Calu3 (cell line): Measurements from ENCODE around the gene ZBTB47. TPM values are rescaled to one million over a fixed set of nuclear protein-coding genes. Genes with fewer than 3 reads are reported as not detected.

Experiments
- BruUV-seq: library from RNA; stranded (reverse); fragments of 400-500 nt; replicated peaks from 2 replicates; lab custom pipeline; 2021; lab: Mats Ljungman, UMichigan
- CTCF ChIA-PET: fragments of 300-600 bp; sonication (Branson Sonifier 250); formaldehyde crosslinking; loops from one replicate; lab custom pipeline; 2022; ENCODE audit warnings: antibody characterized with exemption; lab: Charles Lee
- DNase-seq: peaks from one replicate; pipeline ENCODE4 v3.0.0; 2022
- H3K27ac Mint-ChIP-seq: one replicate; pipeline ENCODE4 v1.8.0; 2022; ENCODE audit warnings: mixed read lengths; ENCODE audit not compliant: unreplicated experiment
- H3K27me3 Mint-ChIP-seq: one replicate; pipeline ENCODE4 v1.8.0; 2022; ENCODE audit warnings: mixed read lengths; ENCODE audit not compliant: unreplicated experiment
- H3K36me3 Mint-ChIP-seq: one replicate; pipeline ENCODE4 v1.8.0; 2022; ENCODE audit warnings: mild to moderate bottlenecking, moderate library complexity, mixed read lengths; ENCODE audit not compliant: insufficient read depth, unreplicated experiment
- H3K4me1 Mint-ChIP-seq: one replicate; pipeline ENCODE4 v1.8.0; 2022; ENCODE audit warnings: mild to moderate bottlenecking, low read depth, mixed read lengths; ENCODE audit not compliant: unreplicated experiment
- H3K4me3 Mint-ChIP-seq: one replicate; pipeline ENCODE4 v1.8.0; 2022; ENCODE audit warnings: mild to moderate bottlenecking, low read depth, moderate library complexity, mixed read lengths; ENCODE audit not compliant: unreplicated experiment
- H3K9me3 Mint-ChIP-seq: one replicate; pipeline ENCODE4 v1.8.0; 2022; ENCODE audit warnings: low read depth, mixed read lengths; ENCODE audit not compliant: unreplicated experiment
- intact Hi-C: fragments of 100-400 bp; cut with micrococcal nuclease; formaldehyde crosslinking; loops from one replicate; pipeline ENCODE4 v1.10.0; 2022; ENCODE audit not compliant: unreplicated experiment
- total RNA-seq: library from RNA; stranded (reverse); gene quantifications from 2 replicates; pipeline ENCODE4 v1.2.3, GENCODE V29; 2022
- TF ChIP-seq, protein P1 (sequence below): fragments of 200-600 bp; IDR thresholded peaks from one replicate; pipeline ENCODE4 v1.8.0; 2022; ENCODE audit warnings: antibody characterized with exemption; ENCODE audit not compliant: unreplicated experiment

The ZBTB47 gene
- total RNA-seq, 1 experiment from 2014 or later: 7.2 TPM

DNA sequence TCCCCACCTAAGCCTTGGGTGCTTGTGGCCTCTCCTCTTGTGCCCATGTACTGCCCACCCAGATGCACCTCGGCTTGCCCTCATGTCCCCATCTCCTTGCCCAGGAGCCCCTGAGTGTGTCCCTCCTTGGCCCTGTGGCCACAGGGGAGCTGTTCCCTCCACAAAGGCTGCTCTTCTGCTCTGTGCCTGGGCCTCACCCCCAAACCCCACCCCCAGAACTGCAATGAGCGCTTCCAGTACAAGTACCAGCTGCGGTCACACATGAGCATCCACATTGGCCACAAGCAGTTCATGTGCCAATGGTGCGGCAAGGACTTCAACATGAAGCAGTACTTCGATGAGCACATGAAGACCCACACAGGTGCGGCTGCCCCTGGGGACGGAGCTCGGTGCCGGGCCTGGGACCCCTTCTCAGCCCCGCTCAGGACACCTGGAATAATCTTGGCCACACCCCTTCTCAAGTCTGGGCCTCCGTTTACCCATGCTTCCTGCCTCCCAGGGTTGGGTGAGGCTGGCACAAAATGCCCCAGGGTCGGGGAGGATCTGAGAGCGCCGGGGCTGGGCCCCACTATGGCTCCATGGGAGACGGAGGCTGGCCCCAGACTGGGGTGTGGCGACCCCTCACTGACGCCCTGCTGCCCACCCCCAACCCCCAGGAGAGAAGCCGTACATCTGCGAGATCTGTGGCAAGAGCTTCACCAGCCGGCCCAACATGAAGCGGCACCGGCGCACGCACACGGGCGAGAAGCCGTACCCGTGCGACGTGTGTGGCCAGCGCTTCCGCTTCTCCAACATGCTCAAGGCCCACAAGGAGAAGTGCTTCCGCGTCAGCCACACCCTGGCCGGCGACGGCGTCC lies 10.3 kb downstream of the ZBTB47 start:
- no peaks in the 10 kb centered on the region for H3K9me3 Mint-ChIP-seq
- CTCF ChIA-PET: no interaction called here
- H3K36me3 Mint-ChIP-seq: no peaks in the 10 kb centered on the region
- BruUV-seq: no TSS peak
- H3K4me1 Mint-ChIP-seq: no peaks in the 10 kb centered on the region
- no peak overlapping the region for H3K4me3 Mint-ChIP-seq
- H3K27ac Mint-ChIP-seq: no peak overlapping the region
- DNase-seq: no peak
- H3K27me3 Mint-ChIP-seq: peaks cover 5% of the 10 kb centered on the region
- intact Hi-C loops: no loop called here
- TF ChIP-seq, protein P1, sequence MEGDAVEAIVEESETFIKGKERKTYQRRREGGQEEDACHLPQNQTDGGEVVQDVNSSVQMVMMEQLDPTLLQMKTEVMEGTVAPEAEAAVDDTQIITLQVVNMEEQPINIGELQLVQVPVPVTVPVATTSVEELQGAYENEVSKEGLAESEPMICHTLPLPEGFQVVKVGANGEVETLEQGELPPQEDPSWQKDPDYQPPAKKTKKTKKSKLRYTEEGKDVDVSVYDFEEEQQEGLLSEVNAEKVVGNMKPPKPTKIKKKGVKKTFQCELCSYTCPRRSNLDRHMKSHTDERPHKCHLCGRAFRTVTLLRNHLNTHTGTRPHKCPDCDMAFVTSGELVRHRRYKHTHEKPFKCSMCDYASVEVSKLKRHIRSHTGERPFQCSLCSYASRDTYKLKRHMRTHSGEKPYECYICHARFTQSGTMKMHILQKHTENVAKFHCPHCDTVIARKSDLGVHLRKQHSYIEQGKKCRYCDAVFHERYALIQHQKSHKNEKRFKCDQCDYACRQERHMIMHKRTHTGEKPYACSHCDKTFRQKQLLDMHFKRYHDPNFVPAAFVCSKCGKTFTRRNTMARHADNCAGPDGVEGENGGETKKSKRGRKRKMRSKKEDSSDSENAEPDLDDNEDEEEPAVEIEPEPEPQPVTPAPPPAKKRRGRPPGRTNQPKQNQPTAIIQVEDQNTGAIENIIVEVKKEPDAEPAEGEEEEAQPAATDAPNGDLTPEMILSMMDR: no peak

DNA sequence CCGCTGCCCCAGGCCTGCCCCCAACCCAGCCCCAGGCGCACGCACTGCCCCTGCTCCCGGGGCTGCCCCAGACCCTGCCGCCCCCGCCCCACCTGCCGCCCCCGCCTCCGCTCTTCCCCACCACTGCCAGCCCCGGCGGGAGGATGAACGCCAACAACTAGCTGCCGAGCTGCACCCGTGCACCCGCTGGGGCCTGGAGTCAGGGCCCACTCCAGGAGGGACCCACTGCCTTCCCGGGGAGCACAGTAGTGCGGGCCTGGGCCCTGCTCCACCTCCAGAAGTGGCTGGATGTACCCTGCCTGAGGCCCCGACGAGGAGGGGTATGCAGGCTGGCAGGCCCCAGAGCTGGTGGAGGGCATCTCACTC lies 10.9 kb downstream of the ZBTB47 start:
- Mint-ChIP-seq H3K9me3 (no peaks in the 10 kb centered on the region), H3K4me3 (no peak overlapping the region), H3K27me3 (peaks cover 11% of the 10 kb centered on the region), H3K4me1 (no peaks in the 10 kb centered on the region), H3K36me3 (no peaks in the 10 kb centered on the region), H3K27ac (no peak overlapping the region)
- BruUV-seq: no TSS peak
- CTCF ChIA-PET: no interaction called here
- intact Hi-C loops: no loop called here
- no peak for DNase-seq
- TF ChIP-seq, protein P1: no peak

DNA sequence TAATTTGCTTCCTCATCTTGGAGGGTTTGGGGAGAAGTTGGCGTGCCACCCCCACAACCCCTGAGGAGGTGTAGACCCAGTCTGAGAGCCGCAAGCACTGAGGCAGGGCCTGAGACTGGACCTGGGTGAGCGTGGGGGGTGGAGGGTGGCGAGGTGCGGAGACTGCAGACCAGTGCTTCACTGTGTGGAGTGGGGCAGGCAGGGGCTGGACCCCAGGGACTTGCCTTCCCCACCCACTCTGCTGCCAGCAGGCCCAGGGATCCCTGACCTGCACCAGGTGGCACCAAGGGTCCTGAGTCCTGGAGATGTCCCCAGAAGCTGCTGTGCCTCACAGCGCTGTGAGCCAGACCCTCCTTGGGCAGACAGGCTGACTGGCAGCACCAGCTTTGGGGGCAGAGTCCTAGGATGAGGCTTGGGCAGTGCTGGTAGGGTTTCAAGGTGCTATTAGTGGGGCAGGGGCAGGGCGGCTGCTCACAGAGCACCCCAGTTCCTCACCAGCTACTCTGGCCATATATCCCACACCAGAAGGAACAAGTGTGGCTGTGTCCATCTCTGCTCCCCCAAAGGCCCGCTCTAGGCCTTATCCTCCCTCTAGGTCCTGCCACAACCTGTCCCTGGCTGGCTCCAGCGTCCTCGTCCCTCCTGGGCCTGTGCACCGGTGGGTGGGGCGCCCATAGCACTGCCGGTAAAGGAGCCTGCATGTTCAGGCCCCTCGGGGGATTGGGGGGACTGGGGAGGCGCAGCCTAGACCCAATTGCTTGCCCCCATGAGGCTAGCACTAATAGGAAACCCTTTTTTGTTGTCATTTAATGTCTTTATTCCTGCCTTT lies 11.8 kb downstream of the ZBTB47 start:
- Mint-ChIP-seq H3K27ac (no peak overlapping the region), H3K9me3 (no peaks in the 10 kb centered on the region), H3K4me1 (no peaks in the 10 kb centered on the region), H3K27me3 (peaks cover 20% of the 10 kb centered on the region), H3K36me3 (no peaks in the 10 kb centered on the region), H3K4me3 (no peak overlapping the region)
- CTCF ChIA-PET: interaction anchor here (1.0 kb wide), 1 partner anchor 13 kb away, joined by 3 read pairs; no protein-coding TSS in a partner anchor
- intact Hi-C loops: no loop called here
- BruUV-seq: no TSS peak
- TF ChIP-seq, protein P1: no peak
- no peak for DNase-seq

DNA sequence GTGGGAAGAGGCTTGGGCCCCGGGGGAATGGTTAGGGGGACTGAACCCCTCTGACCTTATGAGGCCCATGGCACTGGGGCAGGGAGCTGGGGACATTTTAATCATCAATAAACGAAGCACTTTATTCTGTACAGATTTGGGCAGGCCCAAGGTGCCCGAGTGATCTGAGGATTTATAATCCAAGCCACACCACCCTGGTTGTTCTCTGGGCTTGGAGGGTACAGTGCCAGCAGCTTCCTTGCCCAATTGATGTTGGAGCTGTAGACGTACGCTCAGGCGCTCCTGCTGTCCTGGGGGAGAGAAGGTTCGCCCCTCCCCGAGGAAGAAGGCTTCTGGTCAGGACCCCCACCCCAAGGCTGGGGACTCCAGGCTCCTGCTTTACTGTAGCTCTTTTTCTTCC lies 12.5 kb downstream of the ZBTB47 start:
- intact Hi-C loops: no loop called here
- Mint-ChIP-seq H3K27ac (no peak overlapping the region), H3K36me3 (no peaks in the 10 kb centered on the region), H3K27me3 (peaks cover 27% of the 10 kb centered on the region), H3K9me3 (no peaks in the 10 kb centered on the region), H3K4me1 (no peaks in the 10 kb centered on the region), H3K4me3 (no peak overlapping the region)
- CTCF ChIA-PET: interaction anchor here (1.0 kb wide), 1 partner anchor 14 kb away, joined by 3 read pairs; no protein-coding TSS in a partner anchor
- no peak for DNase-seq
- BruUV-seq: TSS peak; percentile 13
- TF ChIP-seq, protein P1: no peak
